ENCODE data around the gene SLC27A1. TPM values are rescaled to one million over a fixed set of nuclear protein-coding genes. Genes with fewer than 3 reads are reported as not detected.

Gene SLC27A1
- total and polyA plus RNA-seq, 2 experiments from 2014 or later: 3.5 to 11.6 TPM

DNA sequence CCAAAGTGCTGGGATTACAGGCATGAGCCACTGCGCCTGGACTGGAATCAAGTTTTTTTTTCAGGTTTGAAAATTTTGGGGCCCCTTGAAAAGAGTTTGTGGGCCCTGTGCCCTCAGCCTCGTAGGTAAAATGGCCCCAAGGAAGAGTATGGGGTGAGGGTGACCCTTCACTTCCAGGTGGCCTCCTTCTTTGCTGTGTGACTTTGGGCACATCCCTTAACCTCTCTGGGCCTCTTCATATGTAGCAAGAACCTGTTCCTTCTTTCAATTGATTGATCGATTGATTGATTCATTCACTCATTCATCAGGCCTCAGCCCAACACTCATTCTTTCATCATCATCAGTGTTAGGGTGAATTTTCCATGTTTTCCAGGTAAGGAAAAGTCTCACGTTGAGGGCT is 18.5 kb upstream of the SLC27A1 start (continued):
- TF ChIP-seq, protein P1, sequence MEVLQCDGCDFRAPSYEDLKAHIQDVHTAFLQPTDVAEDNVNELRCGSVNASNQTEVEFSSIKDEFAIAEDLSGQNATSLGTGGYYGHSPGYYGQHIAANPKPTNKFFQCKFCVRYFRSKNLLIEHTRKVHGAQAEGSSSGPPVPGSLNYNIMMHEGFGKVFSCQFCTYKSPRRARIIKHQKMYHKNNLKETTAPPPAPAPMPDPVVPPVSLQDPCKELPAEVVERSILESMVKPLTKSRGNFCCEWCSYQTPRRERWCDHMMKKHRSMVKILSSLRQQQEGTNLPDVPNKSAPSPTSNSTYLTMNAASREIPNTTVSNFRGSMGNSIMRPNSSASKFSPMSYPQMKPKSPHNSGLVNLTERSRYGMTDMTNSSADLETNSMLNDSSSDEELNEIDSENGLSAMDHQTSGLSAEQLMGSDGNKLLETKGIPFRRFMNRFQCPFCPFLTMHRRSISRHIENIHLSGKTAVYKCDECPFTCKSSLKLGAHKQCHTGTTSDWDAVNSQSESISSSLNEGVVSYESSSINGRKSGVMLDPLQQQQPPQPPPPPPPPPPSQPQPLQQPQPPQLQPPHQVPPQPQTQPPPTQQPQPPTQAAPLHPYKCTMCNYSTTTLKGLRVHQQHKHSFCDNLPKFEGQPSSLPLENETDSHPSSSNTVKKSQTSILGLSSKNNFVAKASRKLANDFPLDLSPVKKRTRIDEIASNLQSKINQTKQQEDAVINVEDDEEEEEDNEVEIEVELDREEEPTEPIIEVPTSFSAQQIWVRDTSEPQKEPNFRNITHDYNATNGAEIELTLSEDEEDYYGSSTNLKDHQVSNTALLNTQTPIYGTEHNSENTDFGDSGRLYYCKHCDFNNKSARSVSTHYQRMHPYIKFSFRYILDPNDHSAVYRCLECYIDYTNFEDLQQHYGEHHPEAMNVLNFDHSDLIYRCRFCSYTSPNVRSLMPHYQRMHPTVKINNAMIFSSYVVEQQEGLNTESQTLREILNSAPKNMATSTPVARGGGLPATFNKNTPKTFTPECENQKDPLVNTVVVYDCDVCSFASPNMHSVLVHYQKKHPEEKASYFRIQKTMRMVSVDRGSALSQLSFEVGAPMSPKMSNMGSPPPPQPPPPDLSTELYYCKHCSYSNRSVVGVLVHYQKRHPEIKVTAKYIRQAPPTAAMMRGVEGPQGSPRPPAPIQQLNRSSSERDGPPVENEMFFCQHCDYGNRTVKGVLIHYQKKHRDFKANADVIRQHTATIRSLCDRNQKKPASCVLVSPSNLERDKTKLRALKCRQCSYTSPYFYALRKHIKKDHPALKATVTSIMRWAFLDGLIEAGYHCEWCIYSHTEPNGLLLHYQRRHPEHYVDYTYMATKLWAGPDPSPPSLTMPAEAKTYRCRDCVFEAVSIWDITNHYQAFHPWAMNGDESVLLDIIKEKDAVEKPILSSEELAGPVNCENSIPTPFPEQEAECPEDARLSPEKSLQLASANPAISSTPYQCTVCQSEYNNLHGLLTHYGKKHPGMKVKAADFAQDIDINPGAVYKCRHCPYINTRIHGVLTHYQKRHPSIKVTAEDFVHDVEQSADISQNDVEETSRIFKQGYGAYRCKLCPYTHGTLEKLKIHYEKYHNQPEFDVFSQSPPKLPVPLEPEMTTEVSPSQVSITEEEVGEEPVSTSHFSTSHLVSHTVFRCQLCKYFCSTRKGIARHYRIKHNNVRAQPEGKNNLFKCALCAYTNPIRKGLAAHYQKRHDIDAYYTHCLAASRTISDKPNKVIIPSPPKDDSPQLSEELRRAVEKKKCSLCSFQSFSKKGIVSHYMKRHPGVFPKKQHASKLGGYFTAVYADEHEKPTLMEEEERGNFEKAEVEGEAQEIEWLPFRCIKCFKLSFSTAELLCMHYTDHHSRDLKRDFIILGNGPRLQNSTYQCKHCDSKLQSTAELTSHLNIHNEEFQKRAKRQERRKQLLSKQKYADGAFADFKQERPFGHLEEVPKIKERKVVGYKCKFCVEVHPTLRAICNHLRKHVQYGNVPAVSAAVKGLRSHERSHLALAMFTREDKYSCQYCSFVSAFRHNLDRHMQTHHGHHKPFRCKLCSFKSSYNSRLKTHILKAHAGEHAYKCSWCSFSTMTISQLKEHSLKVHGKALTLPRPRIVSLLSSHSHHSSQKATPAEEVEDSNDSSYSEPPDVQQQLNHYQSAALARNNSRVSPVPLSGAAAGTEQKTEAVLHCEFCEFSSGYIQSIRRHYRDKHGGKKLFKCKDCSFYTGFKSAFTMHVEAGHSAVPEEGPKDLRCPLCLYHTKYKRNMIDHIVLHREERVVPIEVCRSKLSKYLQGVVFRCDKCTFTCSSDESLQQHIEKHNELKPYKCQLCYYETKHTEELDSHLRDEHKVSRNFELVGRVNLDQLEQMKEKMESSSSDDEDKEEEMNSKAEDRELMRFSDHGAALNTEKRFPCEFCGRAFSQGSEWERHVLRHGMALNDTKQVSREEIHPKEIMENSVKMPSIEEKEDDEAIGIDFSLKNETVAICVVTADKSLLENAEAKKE (CRISPR knock-in tag; IDR thresholded peaks at IDR 0.05): no peak
- no peak for TF ChIP-seq EZH2 (IDR thresholded peaks at IDR 0.05; ENCODE audit: low read depth, unreplicated experiment)

DNA sequence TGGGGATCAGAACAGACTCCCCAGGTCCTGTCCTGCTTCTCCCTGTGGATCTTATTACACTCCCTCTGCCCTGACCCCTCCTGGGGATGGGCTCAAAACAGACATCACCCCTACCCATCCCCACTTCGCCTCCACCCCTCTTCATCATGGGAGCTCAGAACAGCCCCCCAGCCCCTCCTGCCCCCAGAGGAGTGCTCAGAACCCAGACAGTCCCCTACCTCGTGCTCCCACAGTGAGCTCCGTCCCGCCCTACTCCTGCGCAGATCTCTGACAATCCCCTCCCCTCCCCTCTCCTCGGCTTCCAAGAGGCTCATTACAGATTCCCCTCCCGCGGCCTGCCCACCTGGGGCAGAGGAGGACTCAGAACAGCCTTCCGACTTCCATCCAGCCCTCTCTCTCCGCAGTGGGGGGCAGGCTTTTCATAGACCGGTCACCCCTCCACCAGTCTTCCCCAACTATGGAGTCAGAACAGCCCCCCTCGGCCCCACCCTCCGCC is 15.7 kb upstream of the SLC27A1 start:
- Histone ChIP-seq H3K27ac (ENCODE audit: low read depth) (no peak overlapping the region), H3K4me1 (ENCODE audit: insufficient read depth) (peaks cover 12% of the 10 kb centered on the region), H3K9me2 (ENCODE audit: insufficient read depth) (no peaks in the 10 kb centered on the region), H3K79me2 (replicated peaks; ENCODE audit: insufficient read depth) (no peaks in the 10 kb centered on the region), H3K27me3 (ENCODE audit: insufficient read depth) (peaks cover 46% of the 10 kb centered on the region), H3K36me3 (ENCODE audit: insufficient read depth) (no peaks in the 10 kb centered on the region), H3K4me3 (peak overlapping the region; percentile 56), H2AFZ (peak overlapping the region; percentile 89), H3F3A (replicated peaks; ENCODE audit: low read depth) (peaks cover 3% of the 10 kb centered on the region; the same call in 1 of the 2 replicates), H4K20me1 (replicated peaks; ENCODE audit: insufficient read depth) (no peaks in the 10 kb centered on the region), H3K4me2 (peak overlapping the region; percentile 79)
- peaks cover 10% of the 10 kb centered on the region for H3K4me1 Mint-ChIP-seq
- H3K4me3 Mint-ChIP-seq: peak overlapping the region; percentile 66
- H3K9me3 Mint-ChIP-seq: peaks cover 4% of the 10 kb centered on the region; the same call in 1 of the 3 replicates
- H3K27me3 Mint-ChIP-seq (ENCODE audit: insufficient read depth, low read depth, poor library complexity): peaks cover 31% of the 10 kb centered on the region
- DNase-seq (ENCODE audit: low spot score): peak; percentile 76
- peak; percentile 86 for ATAC-seq
- H3K27ac Mint-ChIP-seq: no peak overlapping the region
- no peaks in the 10 kb centered on the region; the same call in 2 of the 3 replicates for H3K36me3 Mint-ChIP-seq (ENCODE audit: low read depth)
- TF ChIP-seq STAT1 (IDR thresholded peaks at IDR 0.05; ENCODE audit: unreplicated experiment): no peak
- TF ChIP-seq JUNB (IDR thresholded peaks at IDR 0.05; ENCODE audit: unreplicated experiment): no peak
- no peak for TF ChIP-seq EZH2 (IDR thresholded peaks at IDR 0.05; ENCODE audit: low read depth, unreplicated experiment)
- TF ChIP-seq, protein P2, sequence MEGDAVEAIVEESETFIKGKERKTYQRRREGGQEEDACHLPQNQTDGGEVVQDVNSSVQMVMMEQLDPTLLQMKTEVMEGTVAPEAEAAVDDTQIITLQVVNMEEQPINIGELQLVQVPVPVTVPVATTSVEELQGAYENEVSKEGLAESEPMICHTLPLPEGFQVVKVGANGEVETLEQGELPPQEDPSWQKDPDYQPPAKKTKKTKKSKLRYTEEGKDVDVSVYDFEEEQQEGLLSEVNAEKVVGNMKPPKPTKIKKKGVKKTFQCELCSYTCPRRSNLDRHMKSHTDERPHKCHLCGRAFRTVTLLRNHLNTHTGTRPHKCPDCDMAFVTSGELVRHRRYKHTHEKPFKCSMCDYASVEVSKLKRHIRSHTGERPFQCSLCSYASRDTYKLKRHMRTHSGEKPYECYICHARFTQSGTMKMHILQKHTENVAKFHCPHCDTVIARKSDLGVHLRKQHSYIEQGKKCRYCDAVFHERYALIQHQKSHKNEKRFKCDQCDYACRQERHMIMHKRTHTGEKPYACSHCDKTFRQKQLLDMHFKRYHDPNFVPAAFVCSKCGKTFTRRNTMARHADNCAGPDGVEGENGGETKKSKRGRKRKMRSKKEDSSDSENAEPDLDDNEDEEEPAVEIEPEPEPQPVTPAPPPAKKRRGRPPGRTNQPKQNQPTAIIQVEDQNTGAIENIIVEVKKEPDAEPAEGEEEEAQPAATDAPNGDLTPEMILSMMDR (conservative IDR thresholded peaks at IDR 0.05; ENCODE audit: low read depth in 2 of 2): no peak
- TF ChIP-seq, protein P3, sequence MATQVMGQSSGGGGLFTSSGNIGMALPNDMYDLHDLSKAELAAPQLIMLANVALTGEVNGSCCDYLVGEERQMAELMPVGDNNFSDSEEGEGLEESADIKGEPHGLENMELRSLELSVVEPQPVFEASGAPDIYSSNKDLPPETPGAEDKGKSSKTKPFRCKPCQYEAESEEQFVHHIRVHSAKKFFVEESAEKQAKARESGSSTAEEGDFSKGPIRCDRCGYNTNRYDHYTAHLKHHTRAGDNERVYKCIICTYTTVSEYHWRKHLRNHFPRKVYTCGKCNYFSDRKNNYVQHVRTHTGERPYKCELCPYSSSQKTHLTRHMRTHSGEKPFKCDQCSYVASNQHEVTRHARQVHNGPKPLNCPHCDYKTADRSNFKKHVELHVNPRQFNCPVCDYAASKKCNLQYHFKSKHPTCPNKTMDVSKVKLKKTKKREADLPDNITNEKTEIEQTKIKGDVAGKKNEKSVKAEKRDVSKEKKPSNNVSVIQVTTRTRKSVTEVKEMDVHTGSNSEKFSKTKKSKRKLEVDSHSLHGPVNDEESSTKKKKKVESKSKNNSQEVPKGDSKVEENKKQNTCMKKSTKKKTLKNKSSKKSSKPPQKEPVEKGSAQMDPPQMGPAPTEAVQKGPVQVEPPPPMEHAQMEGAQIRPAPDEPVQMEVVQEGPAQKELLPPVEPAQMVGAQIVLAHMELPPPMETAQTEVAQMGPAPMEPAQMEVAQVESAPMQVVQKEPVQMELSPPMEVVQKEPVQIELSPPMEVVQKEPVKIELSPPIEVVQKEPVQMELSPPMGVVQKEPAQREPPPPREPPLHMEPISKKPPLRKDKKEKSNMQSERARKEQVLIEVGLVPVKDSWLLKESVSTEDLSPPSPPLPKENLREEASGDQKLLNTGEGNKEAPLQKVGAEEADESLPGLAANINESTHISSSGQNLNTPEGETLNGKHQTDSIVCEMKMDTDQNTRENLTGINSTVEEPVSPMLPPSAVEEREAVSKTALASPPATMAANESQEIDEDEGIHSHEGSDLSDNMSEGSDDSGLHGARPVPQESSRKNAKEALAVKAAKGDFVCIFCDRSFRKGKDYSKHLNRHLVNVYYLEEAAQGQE (IDR thresholded peaks at IDR 0.05; ENCODE audit: unreplicated experiment): no peak
- TF ChIP-seq, protein P4, sequence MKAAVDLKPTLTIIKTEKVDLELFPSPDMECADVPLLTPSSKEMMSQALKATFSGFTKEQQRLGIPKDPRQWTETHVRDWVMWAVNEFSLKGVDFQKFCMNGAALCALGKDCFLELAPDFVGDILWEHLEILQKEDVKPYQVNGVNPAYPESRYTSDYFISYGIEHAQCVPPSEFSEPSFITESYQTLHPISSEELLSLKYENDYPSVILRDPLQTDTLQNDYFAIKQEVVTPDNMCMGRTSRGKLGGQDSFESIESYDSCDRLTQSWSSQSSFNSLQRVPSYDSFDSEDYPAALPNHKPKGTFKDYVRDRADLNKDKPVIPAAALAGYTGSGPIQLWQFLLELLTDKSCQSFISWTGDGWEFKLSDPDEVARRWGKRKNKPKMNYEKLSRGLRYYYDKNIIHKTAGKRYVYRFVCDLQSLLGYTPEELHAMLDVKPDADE (IDR thresholded peaks at IDR 0.05): no peak
- no peak for TF ChIP-seq EZH2phosphoT487 (IDR thresholded peaks at IDR 0.05; ENCODE audit: unreplicated experiment)
- TF ChIP-seq ZNF331 (CRISPR knock-in tag; IDR thresholded peaks at IDR 0.05; ENCODE audit: low read depth): no peak
- TF ChIP-seq CREB1 (CRISPR knock-in tag; IDR thresholded peaks at IDR 0.05; ENCODE audit: low read depth): no peak
